Measurements from ENCODE around the gene RPS6KA1.

DNA sequence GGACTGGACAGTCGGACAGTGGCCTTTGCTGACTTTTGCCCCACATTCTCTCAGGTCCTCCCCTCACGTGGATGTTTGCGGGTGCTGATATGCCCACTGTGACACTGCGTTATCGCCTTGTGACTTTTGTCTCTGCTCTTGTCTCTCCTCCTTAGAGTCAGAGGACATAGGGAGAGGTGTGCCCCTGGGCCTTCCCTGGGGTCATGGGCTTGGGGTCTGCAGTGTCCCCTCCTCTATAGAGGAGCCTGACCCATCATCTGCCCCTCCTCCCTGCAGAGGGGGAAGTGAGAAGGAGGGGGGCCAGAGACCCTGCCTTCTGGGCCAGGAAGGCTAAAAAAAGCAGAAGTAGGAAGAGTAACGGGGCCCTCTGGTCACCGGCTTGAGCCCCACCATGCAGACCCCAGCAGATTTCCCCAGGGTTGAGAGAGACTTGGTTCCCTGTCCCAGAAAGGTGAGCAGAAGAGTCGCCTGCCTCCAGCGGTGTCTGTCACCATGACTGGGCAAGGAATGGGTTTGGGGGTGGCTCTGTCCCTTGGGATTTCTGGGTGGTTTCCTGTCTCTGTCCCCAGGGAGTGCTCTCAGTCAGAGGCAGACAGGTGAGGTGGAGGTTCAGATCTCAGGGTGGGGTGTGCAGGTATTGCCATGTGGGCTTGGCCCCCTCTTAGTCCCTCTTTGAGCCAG, 13.3 kb downstream of the RPS6KA1 start:
- TF ChIP-seq, protein P1, sequence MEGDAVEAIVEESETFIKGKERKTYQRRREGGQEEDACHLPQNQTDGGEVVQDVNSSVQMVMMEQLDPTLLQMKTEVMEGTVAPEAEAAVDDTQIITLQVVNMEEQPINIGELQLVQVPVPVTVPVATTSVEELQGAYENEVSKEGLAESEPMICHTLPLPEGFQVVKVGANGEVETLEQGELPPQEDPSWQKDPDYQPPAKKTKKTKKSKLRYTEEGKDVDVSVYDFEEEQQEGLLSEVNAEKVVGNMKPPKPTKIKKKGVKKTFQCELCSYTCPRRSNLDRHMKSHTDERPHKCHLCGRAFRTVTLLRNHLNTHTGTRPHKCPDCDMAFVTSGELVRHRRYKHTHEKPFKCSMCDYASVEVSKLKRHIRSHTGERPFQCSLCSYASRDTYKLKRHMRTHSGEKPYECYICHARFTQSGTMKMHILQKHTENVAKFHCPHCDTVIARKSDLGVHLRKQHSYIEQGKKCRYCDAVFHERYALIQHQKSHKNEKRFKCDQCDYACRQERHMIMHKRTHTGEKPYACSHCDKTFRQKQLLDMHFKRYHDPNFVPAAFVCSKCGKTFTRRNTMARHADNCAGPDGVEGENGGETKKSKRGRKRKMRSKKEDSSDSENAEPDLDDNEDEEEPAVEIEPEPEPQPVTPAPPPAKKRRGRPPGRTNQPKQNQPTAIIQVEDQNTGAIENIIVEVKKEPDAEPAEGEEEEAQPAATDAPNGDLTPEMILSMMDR (IDR thresholded peaks at IDR 0.05): no peak
- TF ChIP-seq POLR2A (IDR thresholded peaks at IDR 0.05): no peak

All from Peyer's patch (tissue), 4 donors.